Endodermal cell (in vitro differentiated cells): ENCODE data around the gene TNFRSF19. TPM values are rescaled to one million over a fixed set of nuclear protein-coding genes. Genes with fewer than 3 reads are reported as not detected.

Source experiments
- DNase-seq: peaks from one replicate; pipeline ENCODE4 v3.0.0-alpha.2; 2017
- H3K27ac ChIP-seq: 2 replicates; pipeline ENCODE4 v1.5.1; 2013; ENCODE audit warnings: mild to moderate bottlenecking, low read depth, low read length, moderate library complexity
- H3K27me3 ChIP-seq: 2 replicates; pipeline ENCODE4 v1.6.1; 2013; ENCODE audit warnings: mild to moderate bottlenecking, low read length, moderate library complexity; ENCODE audit not compliant: insufficient read depth, control insufficient read depth, poor library complexity, severe bottlenecking
- H3K36me3 ChIP-seq: 2 replicates; pipeline ENCODE4 v1.7.0; 2013; ENCODE audit warnings: mild to moderate bottlenecking, low read length, moderate library complexity; ENCODE audit not compliant: control insufficient read depth, insufficient read depth
- H3K4me1 ChIP-seq: one replicate; pipeline ENCODE4 v1.7.0; 2013; ENCODE audit warnings: low read length; ENCODE audit not compliant: control insufficient read depth, insufficient read depth
- H3K4me3 ChIP-seq: 2 replicates; pipeline ENCODE4 v1.5.1; 2013; ENCODE audit warnings: mild to moderate bottlenecking, low read length, moderate library complexity
- H3K9ac ChIP-seq: 2 replicates; pipeline ENCODE4 v1.6.1; 2013; ENCODE audit warnings: mild to moderate bottlenecking, low read length, moderate library complexity; ENCODE audit not compliant: poor library complexity, severe bottlenecking; ENCODE audit errors: extremely low read depth
- H3K9me3 ChIP-seq: 2 replicates; pipeline ENCODE4 v1.6.1; 2013; ENCODE audit warnings: mild to moderate bottlenecking, low read length, moderate library complexity; ENCODE audit not compliant: control insufficient read depth
- H3K27ac Mint-ChIP-seq: 2 replicates; pipeline ENCODE4 v1.8.0; 2020; ENCODE audit warnings: mixed read lengths
- H3K27me3 Mint-ChIP-seq: 2 replicates; pipeline ENCODE4 v1.8.0; 2021; ENCODE audit warnings: mild to moderate bottlenecking, mixed read lengths; ENCODE audit not compliant: insufficient read depth
- H3K36me3 Mint-ChIP-seq: 2 replicates; pipeline ENCODE4 v1.8.0; 2020; ENCODE audit warnings: low read depth, mixed read lengths
- H3K4me1 Mint-ChIP-seq: 2 replicates; pipeline ENCODE4 v1.8.0; 2020; ENCODE audit warnings: mixed read lengths
- H3K4me3 Mint-ChIP-seq: 2 replicates; pipeline ENCODE4 v1.8.0; 2020; ENCODE audit warnings: mild to moderate bottlenecking, moderate library complexity, mixed read lengths
- H3K9me3 Mint-ChIP-seq: 2 replicates; pipeline ENCODE4 v1.8.0; 2020; ENCODE audit warnings: mild to moderate bottlenecking, mixed read lengths
- WGBS, 2 experiments: methylation state at CpG; one replicate each; pipeline versions ENCODE4 v1.1.5 to v1.1.7; 2013; ENCODE audit warnings: missing lambda C conversion rate in 2 of 2, mixed read lengths in 1 of 2; ENCODE audit not compliant: insufficient coverage in 1 of 2, insufficient read length in 1 of 2; 5-methylcytosine and 5-hydroxymethylcytosine counted together
- total RNA-seq, 2 donors: library from RNA; stranded (reverse); fragmentation: NEBNext Ultra II Directional in 1 of 2; extraction: Animal tissue kit (Norgen Biotek cat#: 25700) in 1 of 2; gene quantifications; 2 replicates in 1 of 2; 3 replicates in 1 of 2; pipeline ENCODE4 v1.2.1, GENCODE V29; 2021
- TF ChIP-seq, protein P1 (sequence below): fragments of 200-600 bp; sonication (generic); conservative IDR thresholded peaks from 2 replicates; pipeline ENCODE4 v1.5.0; 2021; ENCODE audit warnings: antibody characterized with exemption, mild to moderate bottlenecking

TNFRSF19 gene
- total RNA-seq, 2 donors from 2014 or later: 9.2 to 13.0 TPM

DNA sequence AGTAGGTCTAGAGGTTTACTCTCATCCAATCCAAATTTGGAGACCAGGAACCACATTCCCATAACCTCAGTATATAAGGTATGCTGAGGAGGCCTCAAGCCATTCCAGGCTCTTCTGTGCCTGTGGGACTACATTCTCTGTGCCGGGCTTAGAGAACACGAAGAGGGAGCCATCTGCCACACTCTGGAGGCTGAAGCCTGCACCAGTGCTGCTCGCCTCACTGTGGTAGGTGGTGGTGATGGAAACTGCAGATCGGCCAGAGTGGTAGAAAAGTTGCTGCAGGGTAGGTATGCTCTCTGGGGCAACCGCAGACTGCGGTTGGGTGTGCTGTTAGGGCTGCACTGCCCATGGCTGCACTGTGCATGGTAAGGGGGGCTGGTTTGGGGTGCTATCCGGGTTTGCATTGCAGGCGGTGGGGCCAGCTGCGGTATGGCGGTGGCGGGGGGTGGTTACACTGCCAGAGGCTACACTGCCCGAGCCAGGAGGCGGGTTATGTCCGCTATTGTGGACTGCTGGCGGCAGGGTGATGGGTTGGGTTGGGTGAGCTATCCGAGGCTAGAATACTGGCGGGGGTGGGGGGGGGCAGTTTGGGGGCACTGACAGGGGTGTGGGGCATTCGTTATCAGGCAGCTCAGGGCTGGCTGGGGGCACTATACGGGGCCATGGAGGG lies 145.0 kb downstream of the TNFRSF19 start:
- Histone ChIP-seq H3K9me3 (peaks cover 16% of the 10 kb centered on the region), H3K4me1 (no peaks in the 10 kb centered on the region), H3K27me3 (no peaks in the 10 kb centered on the region), H3K36me3 (no peaks in the 10 kb centered on the region), H3K4me3 (no peak overlapping the region), H3K9ac (no peak overlapping the region), H3K27ac (no peak overlapping the region)
- H3K36me3 Mint-ChIP-seq: no peaks in the 10 kb centered on the region
- peaks cover 4% of the 10 kb centered on the region for H3K27me3 Mint-ChIP-seq
- H3K4me3 Mint-ChIP-seq: no peak overlapping the region
- peaks cover 27% of the 10 kb centered on the region for H3K9me3 Mint-ChIP-seq
- no peak overlapping the region for H3K27ac Mint-ChIP-seq
- TF ChIP-seq, protein P1, sequence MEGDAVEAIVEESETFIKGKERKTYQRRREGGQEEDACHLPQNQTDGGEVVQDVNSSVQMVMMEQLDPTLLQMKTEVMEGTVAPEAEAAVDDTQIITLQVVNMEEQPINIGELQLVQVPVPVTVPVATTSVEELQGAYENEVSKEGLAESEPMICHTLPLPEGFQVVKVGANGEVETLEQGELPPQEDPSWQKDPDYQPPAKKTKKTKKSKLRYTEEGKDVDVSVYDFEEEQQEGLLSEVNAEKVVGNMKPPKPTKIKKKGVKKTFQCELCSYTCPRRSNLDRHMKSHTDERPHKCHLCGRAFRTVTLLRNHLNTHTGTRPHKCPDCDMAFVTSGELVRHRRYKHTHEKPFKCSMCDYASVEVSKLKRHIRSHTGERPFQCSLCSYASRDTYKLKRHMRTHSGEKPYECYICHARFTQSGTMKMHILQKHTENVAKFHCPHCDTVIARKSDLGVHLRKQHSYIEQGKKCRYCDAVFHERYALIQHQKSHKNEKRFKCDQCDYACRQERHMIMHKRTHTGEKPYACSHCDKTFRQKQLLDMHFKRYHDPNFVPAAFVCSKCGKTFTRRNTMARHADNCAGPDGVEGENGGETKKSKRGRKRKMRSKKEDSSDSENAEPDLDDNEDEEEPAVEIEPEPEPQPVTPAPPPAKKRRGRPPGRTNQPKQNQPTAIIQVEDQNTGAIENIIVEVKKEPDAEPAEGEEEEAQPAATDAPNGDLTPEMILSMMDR: no peak
- no peaks in the 10 kb centered on the region for H3K4me1 Mint-ChIP-seq
- no peak for DNase-seq
- 91% methylated on average over 18 of the region's 19 CpGs; no CpG with 5 or more reads in 1 of the 2 experiments for WGBS, 2 experiments

DNA sequence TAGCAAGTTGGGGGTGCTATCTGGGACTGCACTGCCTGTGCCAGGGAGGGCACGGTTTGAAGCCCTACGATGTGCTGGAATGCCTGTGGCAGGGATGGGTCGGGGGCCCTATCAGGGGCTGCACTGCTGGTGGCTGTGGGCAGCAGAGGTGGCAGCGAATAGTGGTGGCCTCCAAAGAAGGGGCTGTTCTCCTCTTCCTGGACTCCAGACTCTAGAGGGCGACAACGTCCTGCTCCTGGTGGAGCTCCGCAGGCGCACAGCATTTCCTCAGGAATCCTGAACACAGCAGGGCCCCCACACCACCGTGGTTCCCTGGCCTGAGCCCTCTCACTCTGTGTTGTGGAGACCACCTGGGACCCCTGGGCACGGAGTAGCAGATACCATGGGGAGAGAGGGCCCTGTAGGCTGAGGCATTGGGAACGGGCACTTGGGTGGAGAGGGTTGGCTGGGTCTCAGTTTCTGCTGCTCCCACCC lies 145.6 kb downstream of the TNFRSF19 start:
- Mint-ChIP-seq H3K36me3 (no peaks in the 10 kb centered on the region), H3K9me3 (peaks cover 27% of the 10 kb centered on the region), H3K4me3 (no peak overlapping the region), H3K27me3 (peaks cover 4% of the 10 kb centered on the region), H3K4me1 (no peaks in the 10 kb centered on the region), H3K27ac (no peak overlapping the region)
- Histone ChIP-seq H3K36me3 (no peaks in the 10 kb centered on the region), H3K9ac (no peak overlapping the region), H3K27ac (no peak overlapping the region), H3K4me3 (no peak overlapping the region), H3K27me3 (no peaks in the 10 kb centered on the region), H3K4me1 (no peaks in the 10 kb centered on the region), H3K9me3 (peaks cover 16% of the 10 kb centered on the region)
- DNase-seq: peak; percentile 86
- 83 to 87% methylated on average over 3 to 11 of the region's 11 CpGs for WGBS, 2 experiments
- TF ChIP-seq, protein P1: peak; percentile 74

DNA sequence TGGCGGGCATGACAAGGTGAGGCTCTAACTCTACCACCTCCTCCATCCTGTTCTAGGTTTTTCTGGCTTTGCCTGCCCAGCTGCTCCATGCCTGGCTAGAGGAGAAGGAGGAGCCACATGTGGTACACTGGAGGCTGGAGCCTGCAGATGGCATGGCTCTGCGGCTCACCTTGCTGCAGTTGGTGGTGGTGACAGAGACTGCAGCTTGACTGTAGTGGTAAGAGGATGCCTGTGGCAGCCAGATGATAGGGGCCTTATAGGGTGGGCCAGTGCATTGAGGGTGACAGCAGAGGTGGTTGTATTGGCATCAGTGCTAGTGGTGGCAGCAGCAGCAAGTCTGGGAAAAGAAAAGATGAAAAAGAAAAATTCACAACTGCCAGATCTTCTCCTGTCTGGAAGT lies 146.2 kb downstream of the TNFRSF19 start:
- Histone ChIP-seq H3K27me3 (no peaks in the 10 kb centered on the region), H3K36me3 (no peaks in the 10 kb centered on the region), H3K27ac (no peak overlapping the region), H3K4me3 (no peak overlapping the region), H3K9ac (no peak overlapping the region), H3K4me1 (no peaks in the 10 kb centered on the region), H3K9me3 (peaks cover 16% of the 10 kb centered on the region)
- H3K4me3 Mint-ChIP-seq: no peak overlapping the region
- no peaks in the 10 kb centered on the region for H3K4me1 Mint-ChIP-seq
- H3K36me3 Mint-ChIP-seq: no peaks in the 10 kb centered on the region
- no peak for DNase-seq
- peaks cover 27% of the 10 kb centered on the region for H3K9me3 Mint-ChIP-seq
- peaks cover 4% of the 10 kb centered on the region for H3K27me3 Mint-ChIP-seq
- TF ChIP-seq, protein P1: no peak
- no peak overlapping the region for H3K27ac Mint-ChIP-seq
- 98% methylated on average over 2 of the region's 2 CpGs; no CpG with 5 or more reads in 1 of the 2 experiments for WGBS, 2 experiments
